Endodermal cell (in vitro differentiated cells): ENCODE data around the gene KLF12. TPM values are rescaled to one million over a fixed set of nuclear protein-coding genes. Genes with fewer than 3 reads are reported as not detected.

Experiments
- DNase-seq: peaks from one replicate; pipeline ENCODE4 v3.0.0-alpha.2; 2017
- H3K27ac ChIP-seq: 2 replicates; pipeline ENCODE4 v1.5.1; 2013; ENCODE audit warnings: mild to moderate bottlenecking, low read depth, low read length, moderate library complexity
- H3K27me3 ChIP-seq: 2 replicates; pipeline ENCODE4 v1.6.1; 2013; ENCODE audit warnings: mild to moderate bottlenecking, low read length, moderate library complexity; ENCODE audit not compliant: insufficient read depth, control insufficient read depth, poor library complexity, severe bottlenecking
- H3K36me3 ChIP-seq: 2 replicates; pipeline ENCODE4 v1.7.0; 2013; ENCODE audit warnings: mild to moderate bottlenecking, low read length, moderate library complexity; ENCODE audit not compliant: control insufficient read depth, insufficient read depth
- H3K4me1 ChIP-seq: one replicate; pipeline ENCODE4 v1.7.0; 2013; ENCODE audit warnings: low read length; ENCODE audit not compliant: control insufficient read depth, insufficient read depth
- H3K4me3 ChIP-seq: 2 replicates; pipeline ENCODE4 v1.5.1; 2013; ENCODE audit warnings: mild to moderate bottlenecking, low read length, moderate library complexity
- H3K9ac ChIP-seq: 2 replicates; pipeline ENCODE4 v1.6.1; 2013; ENCODE audit warnings: mild to moderate bottlenecking, low read length, moderate library complexity; ENCODE audit not compliant: poor library complexity, severe bottlenecking; ENCODE audit errors: extremely low read depth
- H3K9me3 ChIP-seq: 2 replicates; pipeline ENCODE4 v1.6.1; 2013; ENCODE audit warnings: mild to moderate bottlenecking, low read length, moderate library complexity; ENCODE audit not compliant: control insufficient read depth
- H3K27ac Mint-ChIP-seq: 2 replicates; pipeline ENCODE4 v1.8.0; 2020; ENCODE audit warnings: mixed read lengths
- H3K27me3 Mint-ChIP-seq: 2 replicates; pipeline ENCODE4 v1.8.0; 2021; ENCODE audit warnings: mild to moderate bottlenecking, mixed read lengths; ENCODE audit not compliant: insufficient read depth
- H3K36me3 Mint-ChIP-seq: 2 replicates; pipeline ENCODE4 v1.8.0; 2020; ENCODE audit warnings: low read depth, mixed read lengths
- H3K4me1 Mint-ChIP-seq: 2 replicates; pipeline ENCODE4 v1.8.0; 2020; ENCODE audit warnings: mixed read lengths
- H3K4me3 Mint-ChIP-seq: 2 replicates; pipeline ENCODE4 v1.8.0; 2020; ENCODE audit warnings: mild to moderate bottlenecking, moderate library complexity, mixed read lengths
- H3K9me3 Mint-ChIP-seq: 2 replicates; pipeline ENCODE4 v1.8.0; 2020; ENCODE audit warnings: mild to moderate bottlenecking, mixed read lengths
- WGBS, 2 experiments: methylation state at CpG; one replicate each; pipeline versions ENCODE4 v1.1.5 to v1.1.7; 2013; ENCODE audit warnings: missing lambda C conversion rate in 2 of 2, mixed read lengths in 1 of 2; ENCODE audit not compliant: insufficient coverage in 1 of 2, insufficient read length in 1 of 2; 5-methylcytosine and 5-hydroxymethylcytosine counted together
- total RNA-seq, 2 donors: library from RNA; stranded (reverse); fragmentation: NEBNext Ultra II Directional in 1 of 2; extraction: Animal tissue kit (Norgen Biotek cat#: 25700) in 1 of 2; gene quantifications; 2 replicates in 1 of 2; 3 replicates in 1 of 2; pipeline ENCODE4 v1.2.1, GENCODE V29; 2021
- TF ChIP-seq, protein P1 (sequence below): fragments of 200-600 bp; sonication (generic); conservative IDR thresholded peaks from 2 replicates; pipeline ENCODE4 v1.5.0; 2021; ENCODE audit warnings: antibody characterized with exemption, mild to moderate bottlenecking

The KLF12 gene
- total RNA-seq, 2 donors from 2014 or later = 14.8 to 17.2 TPM

DNA sequence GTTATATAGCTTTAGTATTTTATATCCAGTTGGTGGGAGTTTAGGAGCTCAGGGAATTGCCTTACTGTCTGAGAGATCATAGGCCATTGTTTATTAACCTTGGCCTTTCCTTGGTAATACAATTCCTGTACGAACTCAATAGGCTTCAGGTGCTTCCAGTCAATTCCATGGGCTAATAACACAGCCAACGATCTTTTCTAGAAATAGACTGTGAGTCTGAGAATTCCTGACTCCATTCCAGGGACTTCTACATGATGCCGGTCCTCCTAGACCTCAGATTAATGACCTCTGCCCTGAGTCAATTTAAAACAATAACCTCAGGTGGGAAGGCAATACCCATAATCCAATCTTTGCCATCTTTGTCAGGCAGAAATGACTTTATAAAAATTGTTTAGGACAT is 39.6 kb upstream of the KLF12 start:
- Histone ChIP-seq H3K36me3 (no peaks in the 10 kb centered on the region), H3K27ac (no peak overlapping the region), H3K4me3 (no peak overlapping the region), H3K4me1 (no peaks in the 10 kb centered on the region), H3K27me3 (no peaks in the 10 kb centered on the region), H3K9me3 (no peaks in the 10 kb centered on the region), H3K9ac (no peak overlapping the region)
- H3K27me3 Mint-ChIP-seq = no peaks in the 10 kb centered on the region
- no peak overlapping the region for H3K27ac Mint-ChIP-seq
- H3K4me3 Mint-ChIP-seq = no peak overlapping the region
- WGBS, 2 experiments = 91 to 97% methylated on average over 3 of the region's 3 CpGs
- TF ChIP-seq, protein P1, sequence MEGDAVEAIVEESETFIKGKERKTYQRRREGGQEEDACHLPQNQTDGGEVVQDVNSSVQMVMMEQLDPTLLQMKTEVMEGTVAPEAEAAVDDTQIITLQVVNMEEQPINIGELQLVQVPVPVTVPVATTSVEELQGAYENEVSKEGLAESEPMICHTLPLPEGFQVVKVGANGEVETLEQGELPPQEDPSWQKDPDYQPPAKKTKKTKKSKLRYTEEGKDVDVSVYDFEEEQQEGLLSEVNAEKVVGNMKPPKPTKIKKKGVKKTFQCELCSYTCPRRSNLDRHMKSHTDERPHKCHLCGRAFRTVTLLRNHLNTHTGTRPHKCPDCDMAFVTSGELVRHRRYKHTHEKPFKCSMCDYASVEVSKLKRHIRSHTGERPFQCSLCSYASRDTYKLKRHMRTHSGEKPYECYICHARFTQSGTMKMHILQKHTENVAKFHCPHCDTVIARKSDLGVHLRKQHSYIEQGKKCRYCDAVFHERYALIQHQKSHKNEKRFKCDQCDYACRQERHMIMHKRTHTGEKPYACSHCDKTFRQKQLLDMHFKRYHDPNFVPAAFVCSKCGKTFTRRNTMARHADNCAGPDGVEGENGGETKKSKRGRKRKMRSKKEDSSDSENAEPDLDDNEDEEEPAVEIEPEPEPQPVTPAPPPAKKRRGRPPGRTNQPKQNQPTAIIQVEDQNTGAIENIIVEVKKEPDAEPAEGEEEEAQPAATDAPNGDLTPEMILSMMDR = no peak
- no peaks in the 10 kb centered on the region for H3K36me3 Mint-ChIP-seq
- no peak for DNase-seq
- no peaks in the 10 kb centered on the region for H3K4me1 Mint-ChIP-seq
- no peaks in the 10 kb centered on the region for H3K9me3 Mint-ChIP-seq

DNA sequence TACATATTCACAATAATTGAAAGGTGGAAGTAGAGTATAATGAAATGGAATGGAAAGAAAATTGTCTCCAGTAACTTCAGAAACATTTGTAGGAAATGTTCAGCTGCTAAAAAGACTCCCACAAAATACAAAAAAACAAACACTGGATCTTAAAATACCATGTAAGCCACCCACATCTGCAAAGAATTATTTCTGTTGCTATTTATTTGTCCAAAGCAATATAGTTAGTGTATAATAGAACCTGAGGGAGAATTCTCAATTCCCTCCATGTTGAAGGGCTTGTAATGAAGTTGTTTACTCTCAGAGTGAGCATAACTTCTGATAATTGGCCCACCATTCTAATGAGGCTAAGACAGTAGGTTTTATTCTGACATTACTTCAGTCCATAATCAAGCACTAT is 37.4 kb upstream of the KLF12 start:
- H3K4me1 Mint-ChIP-seq = no peaks in the 10 kb centered on the region
- Histone ChIP-seq H3K27me3 (no peaks in the 10 kb centered on the region), H3K9me3 (no peaks in the 10 kb centered on the region), H3K4me1 (no peaks in the 10 kb centered on the region), H3K36me3 (no peaks in the 10 kb centered on the region), H3K4me3 (no peak overlapping the region), H3K27ac (no peak overlapping the region), H3K9ac (no peak overlapping the region)
- H3K9me3 Mint-ChIP-seq = no peaks in the 10 kb centered on the region
- no peaks in the 10 kb centered on the region for H3K36me3 Mint-ChIP-seq
- H3K4me3 Mint-ChIP-seq = no peak overlapping the region
- TF ChIP-seq, protein P1 = no peak
- no peaks in the 10 kb centered on the region for H3K27me3 Mint-ChIP-seq
- H3K27ac Mint-ChIP-seq = no peak overlapping the region
- no peak for DNase-seq

DNA sequence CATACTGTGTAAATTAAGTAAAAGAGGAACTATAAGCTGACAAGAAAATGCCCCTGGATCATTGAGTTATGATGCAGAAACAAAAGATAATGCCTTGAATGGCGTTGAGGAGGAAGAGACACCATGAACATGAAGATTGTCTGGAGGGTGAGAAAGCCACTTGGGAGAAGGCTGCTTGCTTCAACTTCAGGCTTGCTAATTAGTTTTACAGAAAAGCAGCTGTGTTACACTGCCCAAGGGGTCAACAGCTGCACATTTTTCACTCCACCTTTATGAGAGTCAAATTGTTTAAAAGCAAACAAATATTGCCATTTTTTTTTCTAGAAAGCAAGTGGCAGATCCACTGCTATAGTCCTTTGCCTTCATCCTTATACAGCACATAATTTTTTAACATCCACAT is 35.5 kb upstream of the KLF12 start:
- Mint-ChIP-seq H3K27ac (no peak overlapping the region), H3K27me3 (no peaks in the 10 kb centered on the region), H3K4me3 (no peak overlapping the region), H3K36me3 (no peaks in the 10 kb centered on the region), H3K4me1 (no peaks in the 10 kb centered on the region), H3K9me3 (no peaks in the 10 kb centered on the region)
- DNase-seq = no peak
- Histone ChIP-seq H3K27me3 (no peaks in the 10 kb centered on the region), H3K4me3 (no peak overlapping the region), H3K4me1 (no peaks in the 10 kb centered on the region), H3K36me3 (no peaks in the 10 kb centered on the region), H3K9me3 (no peaks in the 10 kb centered on the region), H3K9ac (no peak overlapping the region), H3K27ac (no peak overlapping the region)
- 87 to 100% methylated on average over 1 of the region's 1 CpG for WGBS, 2 experiments
- TF ChIP-seq, protein P1 = no peak
